ENCODE data around the gene YIPF5.

The YIPF5 gene

GRCh38 chr5:144170276-144171024 is at the start of gene YIPF5, which contains the start of gene KCTD16:
TSS of gene YIPF5 (minus strand) at chr5:144170659. CDS start at chr5:144169955, 704 bp downstream.
TSS of gene KCTD16 (plus strand) at chr5:144170873.
- DNase-seq = peak; percentile 89

GRCh38 chr5:144219869-144220268 is 49.4 kb upstream of the YIPF5 start:
- no peak for DNase-seq

- no peak for DNase-seq
Observed at GRCh38 chr5:144210655-144211054, 40.2 kb upstream of the YIPF5 start.

GRCh38 chr5:144209361-144209760 is 38.9 kb upstream of the YIPF5 start:
- no peak for DNase-seq

GRCh38 chr5:144207875-144208444 is 37.5 kb upstream of the YIPF5 start:
- DNase-seq = no peak

- DNase-seq = no peak
Observed at GRCh38 chr5:144206141-144206540, 35.7 kb upstream of the YIPF5 start.

- peak; percentile 23 for DNase-seq
Observed at GRCh38 chr5:144205141-144205551, 34.7 kb upstream of the YIPF5 start.

- DNase-seq = peak; percentile 61
Observed at GRCh38 chr5:144203750-144204596, 33.5 kb upstream of the YIPF5 start.

GRCh38 chr5:144202726-144203125 is 32.3 kb upstream of the YIPF5 start:
- DNase-seq = no peak

GRCh38 chr5:144202072-144202471 is 31.6 kb upstream of the YIPF5 start:
- peak; percentile 31 for DNase-seq

- no peak for DNase-seq
Observed at GRCh38 chr5:144201588-144201987, 31.1 kb upstream of the YIPF5 start.

- no peak for DNase-seq
Observed at GRCh38 chr5:144198386-144198785, 27.9 kb upstream of the YIPF5 start.

- DNase-seq = peak; percentile 85
Observed at GRCh38 chr5:144196612-144197011, 26.2 kb upstream of the YIPF5 start.

GRCh38 chr5:144195448-144195847 is 25.0 kb upstream of the YIPF5 start:
- DNase-seq = no peak

GRCh38 chr5:144194144-144194543 is 23.7 kb upstream of the YIPF5 start:
- DNase-seq = no peak

GRCh38 chr5:144192661-144193060 is 22.2 kb upstream of the YIPF5 start:
- DNase-seq = no peak

- no peak for DNase-seq
Observed at GRCh38 chr5:144191998-144192397, 21.5 kb upstream of the YIPF5 start.

- DNase-seq = no peak
Observed at GRCh38 chr5:144191531-144191930, 21.1 kb upstream of the YIPF5 start.

GRCh38 chr5:144189800-144190429 is 19.5 kb upstream of the YIPF5 start:
- DNase-seq = peak; percentile 44

GRCh38 chr5:144187699-144188294 is 17.3 kb upstream of the YIPF5 start:
- DNase-seq = no peak

GRCh38 chr5:144183254-144183889 is 12.9 kb upstream of the YIPF5 start:
- no peak for DNase-seq

- DNase-seq = no peak
Observed at GRCh38 chr5:144179226-144179625, 8.8 kb upstream of the YIPF5 start.

All from NCI-H2227 treated with DMSO at 0.1 percent for 48 hours (cell line).